GM19397 (cell line): ENCODE data around the gene HDDC2.
"Not testable (repeated sequence)": the region's sequence is repeated elsewhere in the genome, so short reads cannot be mapped to it uniquely, and the experiment has no call there.

Experiments used
- ATAC-seq: cut with Tn5 transposase; IDR thresholded peaks from one replicate; pipeline ENCODE4 v1.9.1; 2021; ENCODE audit warnings: mild to moderate bottlenecking, moderate library complexity; ENCODE audit not compliant: unreplicated experiment

HDDC2 gene

DNA sequence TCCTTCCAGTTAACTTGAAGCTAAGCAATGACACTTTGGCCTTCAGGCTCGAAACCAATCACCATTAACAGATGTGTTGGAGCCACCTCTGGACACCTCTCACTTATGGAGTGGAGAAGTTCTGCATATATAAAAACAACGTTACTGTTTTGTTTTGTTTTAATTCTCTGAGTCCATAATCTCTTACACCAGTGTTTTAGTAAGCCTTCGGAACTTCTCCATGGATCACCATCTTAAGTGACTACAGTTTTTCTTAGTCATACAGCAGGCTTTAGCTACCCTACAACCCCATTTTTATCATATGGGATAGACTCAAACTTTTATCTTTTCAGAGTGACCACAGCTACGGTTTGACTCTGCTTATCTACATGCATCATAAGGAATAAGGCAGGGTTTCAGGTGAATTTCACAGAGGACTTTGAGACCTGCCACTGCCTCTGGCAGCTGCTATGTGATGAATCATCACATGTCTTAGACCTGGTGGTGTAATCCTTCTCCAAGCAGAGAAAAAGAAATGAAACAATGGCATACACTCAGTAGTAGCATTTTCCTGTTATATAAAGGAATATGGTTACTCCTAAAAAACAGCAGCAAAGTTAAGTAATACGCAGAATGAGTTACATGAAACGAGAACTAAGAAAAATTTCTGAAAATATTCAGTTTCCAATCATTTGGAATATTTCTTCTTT is 5.5 kb upstream of the HDDC2 start:
- ATAC-seq: no peak

GRCh38 chr6:125306756-125307149 is 5.0 kb upstream of the HDDC2 start:
- ATAC-seq: no peak

DNA sequence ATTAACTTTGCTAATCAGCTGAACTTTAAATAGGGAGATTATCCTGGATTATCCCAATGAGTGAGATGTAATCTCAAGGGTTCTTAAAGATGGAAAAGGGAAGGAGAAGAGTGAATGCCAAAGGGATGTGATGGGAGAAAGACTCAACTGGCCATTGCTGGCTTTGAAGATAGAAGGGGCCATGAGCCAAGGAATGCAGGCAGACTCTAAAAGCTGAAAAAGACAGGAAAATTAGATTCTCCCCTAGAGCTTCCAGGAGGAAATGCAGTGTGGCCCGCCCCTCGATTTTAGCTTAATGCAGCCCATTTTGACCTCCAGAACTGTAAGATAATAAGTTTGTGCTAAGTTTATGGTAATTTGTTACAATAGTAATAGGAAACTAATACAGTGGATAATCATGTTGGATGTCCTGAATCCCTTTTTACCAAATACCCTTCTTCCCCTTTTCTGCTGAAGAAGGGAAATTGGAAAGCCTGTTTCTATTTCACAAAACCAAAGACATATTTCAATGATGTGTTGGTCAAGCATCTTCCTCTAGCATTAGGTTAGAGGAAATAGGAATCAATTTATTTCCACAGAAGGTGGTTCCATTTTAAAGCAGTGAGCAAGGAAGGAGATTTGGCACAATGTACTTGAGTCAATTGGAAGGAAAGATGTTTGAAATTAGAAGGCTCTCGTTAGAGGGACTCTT is 3.3 kb upstream of the HDDC2 start:
- ATAC-seq: no peak

DNA sequence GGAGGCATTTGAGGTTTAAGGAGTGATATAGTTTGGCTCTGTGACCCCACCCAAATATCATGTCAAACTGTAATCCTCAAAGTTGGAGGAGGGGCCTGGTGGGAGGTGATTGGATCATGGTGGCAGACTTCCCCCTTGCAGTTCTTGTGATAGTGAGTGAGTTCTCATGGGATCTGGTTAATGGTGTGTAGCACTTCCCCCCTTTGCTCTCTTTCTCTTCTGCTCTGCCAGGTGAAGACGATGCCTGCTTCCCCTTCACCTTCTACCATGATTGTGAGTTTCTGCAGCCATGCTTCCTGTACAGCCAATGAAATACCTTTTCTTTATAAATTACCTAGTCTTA is 1.7 kb upstream of the HDDC2 start:
- ATAC-seq: no peak

GRCh38 chr6:125302840-125303511 is 1.2 kb upstream of the HDDC2 start:
- no peak for ATAC-seq

- no peak for ATAC-seq
Measured at GRCh38 chr6:125300992-125301434, 754 bp downstream of the HDDC2 start.

DNA sequence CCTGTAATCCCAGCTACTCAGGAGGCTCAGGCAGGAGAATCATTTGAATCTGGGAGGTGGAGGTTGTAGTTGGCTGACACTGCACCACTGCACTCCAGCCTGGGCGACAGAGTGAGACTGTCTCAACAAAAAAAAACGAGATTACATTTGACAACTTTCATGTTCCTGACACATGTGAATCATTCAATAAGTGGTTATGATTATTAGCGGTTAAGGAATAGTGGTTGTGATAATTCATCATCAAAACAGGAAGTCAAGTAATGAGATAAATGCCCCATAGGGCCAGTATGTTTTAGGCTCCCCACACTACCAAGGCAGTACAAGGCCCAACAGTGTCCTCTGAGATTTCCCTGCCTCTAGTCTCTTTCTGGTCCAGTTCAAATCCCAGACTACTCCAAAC is 2.5 kb downstream of the HDDC2 start:
- ATAC-seq: no peak

DNA sequence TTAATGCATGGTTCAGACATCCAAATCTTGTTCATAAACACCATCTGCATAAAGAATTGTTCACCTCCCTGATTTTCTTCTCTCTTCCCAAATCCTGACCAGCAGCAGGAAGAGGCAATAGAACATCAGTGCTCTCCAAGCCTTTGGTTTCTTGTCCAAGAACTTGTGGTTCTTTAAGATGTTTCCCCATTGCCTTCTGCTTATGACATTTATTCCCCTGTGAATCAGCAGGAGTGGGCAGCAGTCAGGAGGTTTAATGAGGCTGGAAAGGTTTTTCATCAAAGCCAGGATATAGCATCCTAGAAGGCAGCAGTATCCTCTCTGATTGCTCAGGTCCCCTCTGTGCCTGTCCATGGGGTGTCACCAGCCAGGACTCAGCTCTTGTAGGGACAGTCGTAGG is 5.3 kb downstream of the HDDC2 start:
- no peak for ATAC-seq

GRCh38 chr6:125294925-125295324 is 6.8 kb downstream of the HDDC2 start:
- ATAC-seq: no peak

- no peak for ATAC-seq
Measured at GRCh38 chr6:125294036-125294435, 7.7 kb downstream of the HDDC2 start.

DNA sequence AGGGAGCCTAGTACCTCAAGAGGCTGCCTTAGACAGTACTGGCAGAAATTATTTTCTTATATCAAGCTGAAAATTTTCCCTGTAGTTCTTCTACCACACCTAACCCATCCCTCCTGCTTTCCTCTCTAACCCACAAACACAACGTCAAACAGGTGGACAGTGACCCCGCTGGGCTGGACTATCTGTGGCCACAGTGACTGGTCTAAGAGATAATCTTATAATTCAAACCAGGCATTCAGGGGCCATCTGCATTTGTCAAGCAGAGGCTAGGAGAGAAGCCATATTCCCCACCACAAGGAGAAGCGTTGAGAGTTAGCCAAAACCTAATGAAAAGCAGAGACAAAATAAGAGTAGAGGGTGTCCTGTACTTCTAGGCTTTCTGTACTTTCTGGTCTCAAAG is 8.2 kb downstream of the HDDC2 start:
- no peak for ATAC-seq

DNA sequence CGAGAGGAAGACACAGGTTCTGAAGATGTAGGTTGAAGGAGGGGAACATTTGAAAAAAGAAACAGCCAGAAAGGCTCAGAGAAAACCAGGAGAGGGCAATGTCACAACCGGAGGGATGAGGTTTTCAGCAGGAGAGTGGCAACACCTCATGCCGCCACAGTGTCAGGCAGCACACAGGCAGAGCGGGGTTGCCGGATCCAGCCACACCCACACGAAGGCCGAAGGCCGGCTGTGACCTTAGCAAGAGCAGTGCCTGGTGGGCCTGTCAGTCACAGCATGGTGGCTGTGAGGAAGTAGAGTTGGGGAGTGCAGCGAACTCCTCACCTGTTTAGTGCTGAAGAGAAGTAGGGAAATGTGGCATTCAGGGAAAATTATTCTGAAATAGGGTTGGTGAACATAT is 14.0 kb downstream of the HDDC2 start:
- no peak for ATAC-seq

- no peak for ATAC-seq
Measured at GRCh38 chr6:125285936-125286335, 15.8 kb downstream of the HDDC2 start.

DNA sequence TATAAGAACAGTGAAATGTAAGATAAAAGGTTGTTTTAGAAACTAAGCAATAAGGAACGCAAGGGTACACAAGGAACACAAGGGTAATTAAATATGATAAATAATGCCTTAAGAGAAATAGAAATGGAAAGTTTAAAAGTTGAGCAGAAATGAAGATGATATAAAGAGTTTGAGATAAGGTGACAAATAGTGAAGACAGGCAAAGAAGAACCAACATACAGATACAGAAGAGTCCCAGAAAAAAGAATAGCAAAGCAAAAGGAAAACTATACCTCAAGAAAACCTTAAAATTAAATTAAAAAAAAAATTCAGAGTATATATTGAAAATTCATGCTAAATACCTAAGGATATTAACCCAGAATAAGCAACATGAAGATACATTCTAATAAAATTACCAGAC is 16.4 kb downstream of the HDDC2 start:
- no peak for ATAC-seq

DNA sequence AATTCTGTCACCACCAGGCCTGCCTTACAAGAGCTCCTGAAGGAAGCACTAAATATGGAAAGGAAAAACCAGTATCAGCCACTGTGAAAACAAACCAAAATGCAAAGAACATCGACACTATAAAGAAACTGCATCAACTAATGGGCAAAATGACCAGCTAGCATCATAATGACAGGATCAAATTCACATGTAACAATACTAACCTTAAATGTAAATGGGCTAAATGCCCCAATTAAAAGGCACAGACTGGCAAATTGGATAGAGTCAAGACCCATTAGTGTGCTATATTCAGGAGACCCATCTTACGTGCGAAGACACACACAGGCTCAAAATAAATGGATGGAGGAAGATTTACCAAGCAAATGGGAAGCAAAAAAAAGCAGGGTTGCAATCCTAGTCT is 19.3 kb downstream of the HDDC2 start:
- not testable (repeated sequence) for ATAC-seq

- ATAC-seq: not testable (repeated sequence)
Measured at GRCh38 chr6:125280370-125281035, 21.3 kb downstream of the HDDC2 start.

- ATAC-seq: no peak
Measured at GRCh38 chr6:125279961-125280360, 21.8 kb downstream of the HDDC2 start.

DNA sequence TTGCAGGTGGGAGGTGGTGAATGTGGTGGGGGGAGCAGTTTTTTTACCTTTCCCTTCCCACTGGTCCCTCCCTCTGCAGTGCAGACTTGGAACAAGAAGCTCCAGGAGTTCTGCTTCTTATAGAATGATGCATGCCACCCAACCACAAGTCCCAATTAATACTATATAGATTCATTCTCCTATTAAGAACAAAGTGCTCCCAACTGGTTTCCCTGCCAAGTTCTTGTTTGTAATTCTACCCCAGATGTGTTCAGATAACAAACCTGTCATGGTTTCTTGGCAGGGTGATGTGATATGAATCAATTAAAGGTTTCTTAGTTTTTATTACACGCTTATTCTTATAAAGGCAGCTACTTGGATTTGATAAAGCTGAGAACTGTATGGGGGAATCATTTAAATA is 23.9 kb downstream of the HDDC2 start:
- no peak for ATAC-seq

- ATAC-seq: no peak
Measured at GRCh38 chr6:125275779-125276178, 26.0 kb downstream of the HDDC2 start.

GRCh38 chr6:125274935-125275334 is 26.8 kb downstream of the HDDC2 start:
- no peak for ATAC-seq

- no peak for ATAC-seq
Measured at GRCh38 chr6:125273965-125274364, 27.8 kb downstream of the HDDC2 start.

DNA sequence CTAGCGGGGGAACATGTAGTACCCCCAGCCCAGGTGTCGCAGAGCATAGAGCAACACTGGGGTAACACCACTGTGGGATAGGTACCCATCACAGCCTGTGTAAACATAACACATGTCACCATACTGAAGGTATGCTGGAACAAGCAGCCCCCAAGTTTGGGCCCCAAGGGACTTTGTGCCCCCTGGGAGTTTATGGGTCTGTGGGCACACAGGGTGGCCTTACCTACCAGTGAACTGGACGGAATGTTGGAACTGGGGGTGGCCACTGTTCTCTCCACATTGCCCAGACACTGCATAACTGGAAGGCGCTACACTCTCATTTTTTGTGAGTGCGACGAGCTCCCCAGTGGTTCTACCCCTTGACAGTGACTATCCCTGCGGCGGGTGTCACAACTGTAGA is 28.5 kb downstream of the HDDC2 start:
- ATAC-seq: no peak
